Measurements from ENCODE around the gene ZNF778. TPM values are rescaled to one million over a fixed set of nuclear protein-coding genes. Genes with fewer than 3 reads are reported as not detected.
"Not testable (repeated sequence)": the region's sequence is repeated elsewhere in the genome, so short reads cannot be mapped to it uniquely, and the experiment has no call there.

Gene ZNF778
- total RNA-seq, 1 donor from 2014 or later: 11.4 TPM

DNA sequence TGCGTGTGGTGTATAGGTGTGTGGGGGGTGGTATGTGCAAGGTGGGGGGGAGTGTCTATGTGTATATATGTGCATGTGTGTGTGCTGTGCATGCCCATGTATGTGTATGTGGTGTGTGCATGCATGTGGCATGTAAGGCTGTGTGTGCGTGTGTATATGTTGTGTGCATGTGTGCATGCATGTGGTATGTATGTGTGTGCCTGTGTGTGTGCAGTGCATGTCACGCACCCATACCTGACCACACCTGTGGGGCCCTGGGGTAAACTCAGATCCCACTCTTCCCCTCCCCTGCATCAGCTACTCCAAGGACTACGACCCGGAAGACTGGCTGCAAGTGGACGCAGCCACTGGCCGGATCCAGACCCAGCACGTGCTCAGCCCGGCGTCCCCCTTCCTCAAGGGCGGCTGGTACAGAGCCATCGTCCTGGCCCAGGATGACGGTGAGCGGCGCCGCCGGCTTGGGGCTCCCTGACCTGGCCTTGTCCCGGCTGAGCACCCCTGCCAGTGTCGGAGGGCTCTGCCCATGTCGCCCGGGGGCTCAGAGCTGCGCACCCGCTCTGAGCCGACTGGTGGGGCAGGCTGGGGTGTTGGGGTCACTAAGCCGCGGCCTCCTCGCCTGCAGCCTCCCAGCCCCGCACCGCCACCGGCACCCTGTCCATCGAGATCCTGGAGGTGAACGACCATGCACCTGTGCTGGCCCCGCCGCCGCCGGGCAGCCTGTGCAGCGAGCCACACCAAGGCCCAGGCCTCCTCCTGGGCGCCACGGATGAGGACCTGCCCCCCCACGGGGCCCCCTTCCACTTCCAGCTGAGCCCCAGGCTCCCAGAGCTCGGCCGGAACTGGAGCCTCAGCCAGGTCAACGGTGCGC, 26.2 kb upstream of the ZNF778 start:
- POLR2A ChIA-PET: no interaction called here
- H3K9me3 Mint-ChIP-seq: no peaks in the 10 kb centered on the region
- peaks cover 3% of the 10 kb centered on the region for H3K4me1 Mint-ChIP-seq
- no peak overlapping the region for H3K27ac Mint-ChIP-seq
- DNase-seq (no peak), ATAC-seq (ENCODE audit: low read depth) (no peak)
- CTCF ChIA-PET: no interaction called here
- intact Hi-C loops (cut with micrococcal nuclease): no loop called here
- H3K27me3 Mint-ChIP-seq: no peaks in the 10 kb centered on the region
- TF ChIP-seq, protein P1, sequence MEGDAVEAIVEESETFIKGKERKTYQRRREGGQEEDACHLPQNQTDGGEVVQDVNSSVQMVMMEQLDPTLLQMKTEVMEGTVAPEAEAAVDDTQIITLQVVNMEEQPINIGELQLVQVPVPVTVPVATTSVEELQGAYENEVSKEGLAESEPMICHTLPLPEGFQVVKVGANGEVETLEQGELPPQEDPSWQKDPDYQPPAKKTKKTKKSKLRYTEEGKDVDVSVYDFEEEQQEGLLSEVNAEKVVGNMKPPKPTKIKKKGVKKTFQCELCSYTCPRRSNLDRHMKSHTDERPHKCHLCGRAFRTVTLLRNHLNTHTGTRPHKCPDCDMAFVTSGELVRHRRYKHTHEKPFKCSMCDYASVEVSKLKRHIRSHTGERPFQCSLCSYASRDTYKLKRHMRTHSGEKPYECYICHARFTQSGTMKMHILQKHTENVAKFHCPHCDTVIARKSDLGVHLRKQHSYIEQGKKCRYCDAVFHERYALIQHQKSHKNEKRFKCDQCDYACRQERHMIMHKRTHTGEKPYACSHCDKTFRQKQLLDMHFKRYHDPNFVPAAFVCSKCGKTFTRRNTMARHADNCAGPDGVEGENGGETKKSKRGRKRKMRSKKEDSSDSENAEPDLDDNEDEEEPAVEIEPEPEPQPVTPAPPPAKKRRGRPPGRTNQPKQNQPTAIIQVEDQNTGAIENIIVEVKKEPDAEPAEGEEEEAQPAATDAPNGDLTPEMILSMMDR (IDR thresholded peaks at IDR 0.05): no peak
- H3K36me3 Mint-ChIP-seq (ENCODE audit: low read depth): no peaks in the 10 kb centered on the region
- no peak overlapping the region for H3K4me3 Mint-ChIP-seq

DNA sequence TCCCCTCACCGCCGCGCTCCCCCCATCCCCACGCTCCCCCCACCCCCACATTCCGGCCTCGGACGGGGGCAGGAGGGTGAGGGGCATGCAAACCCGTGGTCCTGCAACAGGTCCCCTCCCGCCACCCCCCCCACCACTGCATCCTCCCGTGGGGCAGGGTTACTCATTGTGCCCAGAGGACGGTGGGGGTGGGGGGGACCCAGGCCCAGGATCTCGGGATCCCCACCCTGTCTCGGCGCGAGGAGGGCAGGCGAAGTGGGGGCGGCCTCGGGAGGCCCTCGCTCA, 25.7 kb upstream of the ZNF778 start:
- ATAC-seq (ENCODE audit: low read depth) (no peak), DNase-seq (no peak)
- Mint-ChIP-seq H3K9me3 (no peaks in the 10 kb centered on the region), H3K4me1 (peaks cover 3% of the 10 kb centered on the region), H3K36me3 (ENCODE audit: low read depth) (no peaks in the 10 kb centered on the region), H3K27ac (no peak overlapping the region), H3K4me3 (no peak overlapping the region), H3K27me3 (no peaks in the 10 kb centered on the region)
- POLR2A ChIA-PET: no interaction called here
- TF ChIP-seq, protein P1 (IDR thresholded peaks at IDR 0.05): no peak
- intact Hi-C loops (cut with micrococcal nuclease): loop anchor here (1.0 kb wide), 1 partner anchor 21 kb away; the partner anchor contains the start of gene CDH15
- CTCF ChIA-PET: no interaction called here

DNA sequence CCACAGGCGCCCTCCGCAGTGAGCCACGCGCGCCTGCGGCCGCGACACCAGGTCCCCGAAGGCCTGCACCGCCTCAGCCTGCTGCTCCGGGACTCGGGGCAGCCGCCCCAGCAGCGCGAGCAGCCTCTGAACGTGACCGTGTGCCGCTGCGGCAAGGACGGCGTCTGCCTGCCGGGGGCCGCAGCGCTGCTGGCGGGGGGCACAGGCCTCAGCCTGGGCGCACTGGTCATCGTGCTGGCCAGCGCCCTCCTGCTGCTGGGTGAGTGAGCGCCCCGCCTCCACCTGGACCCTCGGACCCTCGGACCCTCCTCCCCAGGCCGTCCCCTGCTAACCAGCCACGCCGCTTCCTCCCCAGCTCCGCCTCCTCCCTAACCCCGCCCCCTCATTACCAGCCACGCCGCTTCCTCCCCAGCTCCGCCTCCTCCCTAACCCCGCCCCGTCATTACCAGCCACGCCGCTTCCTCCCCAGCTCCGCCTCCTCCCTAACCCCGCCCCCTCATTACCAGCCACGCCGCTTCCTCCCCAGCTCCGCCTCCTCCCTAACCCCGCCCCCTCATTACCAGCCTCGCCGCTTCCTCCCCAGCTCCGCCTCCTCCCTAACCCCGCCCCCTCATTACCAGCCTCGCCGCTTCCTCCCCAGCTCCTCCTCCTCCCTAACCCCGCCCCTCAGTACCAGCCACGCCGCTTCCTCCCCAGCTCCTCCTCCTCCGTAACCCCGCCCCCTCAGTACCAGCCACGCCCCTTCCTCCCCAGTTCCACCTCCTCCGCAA, 25.1 kb upstream of the ZNF778 start:
- H3K36me3 Mint-ChIP-seq (ENCODE audit: low read depth); DNase-seq; H3K9me3 Mint-ChIP-seq; H3K27ac Mint-ChIP-seq; H3K27me3 Mint-ChIP-seq; H3K4me3 Mint-ChIP-seq; H3K4me1 Mint-ChIP-seq; CTCF ChIA-PET: not testable (repeated sequence)
- ATAC-seq (ENCODE audit: low read depth): peak; percentile 65
- POLR2A ChIA-PET: interaction anchor here (0.6 to 0.7 kb wide), 7 partner anchors 25 to 762 kb away, joined by 3 to 24 read pairs (median 4); partner anchors contain the start of gene ZNF778
- intact Hi-C loops (cut with micrococcal nuclease): loop anchor here (1.0 kb wide), 1 partner anchor 21 kb away; the partner anchor contains the start of gene CDH15

DNA sequence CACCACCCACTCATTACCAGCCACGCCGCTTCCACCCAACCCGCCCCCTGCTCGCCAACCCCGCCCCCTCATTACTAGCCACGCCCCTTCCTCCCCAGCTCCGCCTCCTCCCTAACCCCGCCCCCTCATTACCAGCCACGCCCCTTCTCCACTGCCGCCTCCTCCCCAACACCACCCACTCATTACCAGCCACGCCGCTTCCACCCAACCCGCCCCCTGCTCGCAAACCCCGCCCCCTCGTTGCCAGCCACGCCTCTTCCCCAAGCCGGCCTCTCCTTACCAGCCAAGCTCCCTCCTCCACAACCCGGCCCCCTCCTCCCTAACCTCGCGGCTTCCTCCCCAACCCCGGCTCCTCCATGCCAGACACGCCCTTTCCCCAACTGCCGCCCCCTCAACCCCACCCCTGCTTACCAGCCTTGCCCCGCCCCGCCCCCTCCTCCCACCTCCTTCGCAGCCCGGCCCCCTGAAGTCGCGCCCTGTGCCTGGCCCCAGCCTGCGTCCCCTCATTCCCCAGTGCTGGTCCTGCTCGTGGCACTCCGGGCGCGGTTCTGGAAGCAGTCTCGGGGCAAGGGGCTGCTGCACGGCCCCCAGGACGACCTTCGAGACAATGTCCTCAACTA, 24.4 kb upstream of the ZNF778 start:
- TF ChIP-seq, protein P1 (IDR thresholded peaks at IDR 0.05): no peak
- ChIA-PET POLR2A (interaction anchor here (0.6 to 0.7 kb wide), 9 partner anchors 25 to 763 kb away, joined by 3 to 24 read pairs (median 4); partner anchors contain the start of gene ZNF778), CTCF (no interaction called here)
- no peaks in the 10 kb centered on the region for H3K36me3 Mint-ChIP-seq (ENCODE audit: low read depth)
- no peaks in the 10 kb centered on the region for H3K9me3 Mint-ChIP-seq
- peaks cover 2% of the 10 kb centered on the region for H3K27me3 Mint-ChIP-seq
- no peak overlapping the region for H3K4me3 Mint-ChIP-seq
- intact Hi-C loops (cut with micrococcal nuclease): loop anchor here (1.0 kb wide), 1 partner anchor 22 kb away; the partner anchor contains the start of gene CDH15
- H3K27ac Mint-ChIP-seq: no peak overlapping the region
- H3K4me1 Mint-ChIP-seq: peaks cover 3% of the 10 kb centered on the region
- DNase-seq: no peak
- no peak for ATAC-seq (ENCODE audit: low read depth)

DNA sequence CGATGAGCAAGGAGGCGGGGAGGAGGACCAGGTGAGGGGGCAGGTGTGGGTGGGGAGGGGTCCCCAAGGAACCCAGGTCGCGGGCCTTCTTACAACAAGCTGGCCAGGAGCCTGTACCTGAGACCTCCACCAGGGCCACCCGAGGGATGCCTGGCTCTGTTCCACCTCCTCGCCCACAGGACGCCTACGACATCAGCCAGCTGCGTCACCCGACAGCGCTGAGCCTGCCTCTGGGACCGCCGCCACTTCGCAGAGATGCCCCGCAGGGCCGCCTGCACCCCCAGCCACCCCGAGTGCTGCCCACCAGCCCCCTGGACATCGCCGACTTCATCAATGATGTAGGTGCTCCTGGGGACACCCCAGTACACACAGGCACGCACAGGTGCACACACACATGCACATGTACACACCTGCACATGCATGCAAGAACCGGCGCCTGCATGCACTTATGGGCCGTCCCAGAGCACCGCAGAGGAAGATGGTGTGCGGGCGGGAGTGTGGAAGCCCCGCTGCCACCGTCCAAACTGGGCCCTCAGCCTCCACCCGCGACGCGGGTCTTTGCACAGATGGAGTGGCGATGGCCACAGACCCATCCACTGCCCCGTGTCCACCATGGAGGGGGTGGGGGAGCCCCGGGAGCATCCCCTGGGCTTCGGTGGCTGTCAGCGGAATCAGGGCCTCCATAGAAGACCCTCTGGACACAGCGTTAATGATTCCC, 23.8 kb upstream of the ZNF778 start:
- peaks cover 3% of the 10 kb centered on the region for H3K4me1 Mint-ChIP-seq
- no peaks in the 10 kb centered on the region for H3K9me3 Mint-ChIP-seq
- H3K4me3 Mint-ChIP-seq: no peak overlapping the region
- ChIA-PET POLR2A (no interaction called here), CTCF (no interaction called here)
- DNase-seq (no peak), ATAC-seq (ENCODE audit: low read depth) (no peak)
- H3K27me3 Mint-ChIP-seq: peaks cover 3% of the 10 kb centered on the region
- intact Hi-C loops (cut with micrococcal nuclease): no loop called here
- no peak overlapping the region for H3K27ac Mint-ChIP-seq
- no peaks in the 10 kb centered on the region for H3K36me3 Mint-ChIP-seq (ENCODE audit: low read depth)
- TF ChIP-seq, protein P1 (IDR thresholded peaks at IDR 0.05): no peak

Measured in activated B cell treated with CpG ODN at 0.5 μM for 24 hours (primary cell).